Endothelial cell (in vitro differentiated cells): ENCODE data around the gene KLHL4. TPM values are rescaled to one million over a fixed set of nuclear protein-coding genes. Genes with fewer than 3 reads are reported as not detected.

Experiments used
- DNase-seq: peaks from one replicate; pipeline ENCODE4 v3.0.0; 2021; ENCODE audit warnings: low spot score
- H3K27ac Mint-ChIP-seq: one replicate; pipeline ENCODE4 v1.8.0; 2021; ENCODE audit warnings: mixed read lengths, inconsistent platforms; ENCODE audit not compliant: unreplicated experiment
- H3K27me3 Mint-ChIP-seq: one replicate; pipeline ENCODE4 v1.8.0; 2021; ENCODE audit warnings: mild to moderate bottlenecking, moderate library complexity, mixed read lengths, inconsistent platforms; ENCODE audit not compliant: unreplicated experiment
- H3K36me3 Mint-ChIP-seq: one replicate; pipeline ENCODE4 v1.8.0; 2021; ENCODE audit warnings: mild to moderate bottlenecking, low read depth, mixed read lengths, inconsistent platforms; ENCODE audit not compliant: unreplicated experiment
- H3K4me1 Mint-ChIP-seq: one replicate; pipeline ENCODE4 v1.8.0; 2021; ENCODE audit warnings: mild to moderate bottlenecking, mixed read lengths, inconsistent platforms; ENCODE audit not compliant: unreplicated experiment
- H3K4me3 Mint-ChIP-seq: one replicate; pipeline ENCODE4 v1.8.0; 2021; ENCODE audit warnings: mild to moderate bottlenecking, mixed read lengths, inconsistent platforms; ENCODE audit not compliant: unreplicated experiment
- H3K9me3 Mint-ChIP-seq: one replicate; pipeline ENCODE4 v1.8.0; 2021; ENCODE audit warnings: mixed read lengths, inconsistent platforms; ENCODE audit not compliant: unreplicated experiment
- CTCF ChIP-seq: fragments of 200-600 bp; sonication (generic); IDR thresholded peaks from one replicate; pipeline ENCODE4 v1.5.0; 2021; ENCODE audit warnings: antibody characterized with exemption; ENCODE audit not compliant: unreplicated experiment
- total RNA-seq: library from RNA; stranded (reverse); fragmentation: NEBNext Ultra II Directional; extraction: Animal tissue kit (Norgen Biotek cat#: 25700); gene quantifications from one replicate; pipeline ENCODE4 v1.2.1, GENCODE V29; 2021; ENCODE audit not compliant: unreplicated experiment

Gene KLHL4
- total RNA-seq, 1 donor from 2014 or later = 80.9 TPM

GRCh38 chrX:87582453-87582852 is 64.9 kb downstream of the KLHL4 start:
- no peak overlapping the region for H3K4me3 Mint-ChIP-seq
- no peak for DNase-seq
- no peaks in the 10 kb centered on the region for H3K27me3 Mint-ChIP-seq
- H3K36me3 Mint-ChIP-seq = peaks cover 10% of the 10 kb centered on the region
- no peak for TF ChIP-seq CTCF
- H3K9me3 Mint-ChIP-seq = no peaks in the 10 kb centered on the region
- H3K27ac Mint-ChIP-seq = no peak overlapping the region
- H3K4me1 Mint-ChIP-seq = no peaks in the 10 kb centered on the region

GRCh38 chrX:87583679-87584078 is 66.1 kb downstream of the KLHL4 start:
- Mint-ChIP-seq H3K27me3 (no peaks in the 10 kb centered on the region), H3K4me3 (no peak overlapping the region), H3K27ac (no peak overlapping the region), H3K4me1 (peaks cover 2% of the 10 kb centered on the region), H3K36me3 (peaks cover 13% of the 10 kb centered on the region), H3K9me3 (no peaks in the 10 kb centered on the region)
- DNase-seq = peak; percentile 21
- peak; percentile 54 for TF ChIP-seq CTCF

- Mint-ChIP-seq H3K27ac (no peak overlapping the region), H3K36me3 (no peaks in the 10 kb centered on the region), H3K4me1 (no peaks in the 10 kb centered on the region), H3K9me3 (no peaks in the 10 kb centered on the region), H3K4me3 (no peak overlapping the region), H3K27me3 (no peaks in the 10 kb centered on the region)
- no peak for DNase-seq
- no peak for TF ChIP-seq CTCF
Observed at GRCh38 chrX:87616371-87616770, 98.8 kb downstream of the KLHL4 start.

GRCh38 chrX:87621697-87622096 is 104.1 kb downstream of the KLHL4 start:
- H3K4me1 Mint-ChIP-seq = peaks cover 5% of the 10 kb centered on the region
- no peak for DNase-seq
- no peaks in the 10 kb centered on the region for H3K9me3 Mint-ChIP-seq
- no peak for TF ChIP-seq CTCF
- no peaks in the 10 kb centered on the region for H3K27me3 Mint-ChIP-seq
- peaks cover 6% of the 10 kb centered on the region for H3K36me3 Mint-ChIP-seq
- no peak overlapping the region for H3K4me3 Mint-ChIP-seq
- no peak overlapping the region for H3K27ac Mint-ChIP-seq

- Mint-ChIP-seq H3K27me3 (peaks cover 4% of the 10 kb centered on the region), H3K4me1 (peaks cover 33% of the 10 kb centered on the region), H3K4me3 (peak overlapping the region; percentile 80), H3K36me3 (peaks cover 6% of the 10 kb centered on the region), H3K27ac (peak overlapping the region; percentile 97), H3K9me3 (no peaks in the 10 kb centered on the region)
- no peak for DNase-seq
- no peak for TF ChIP-seq CTCF
Observed at GRCh38 chrX:87626996-87627395, 109.4 kb downstream of the KLHL4 start.
